Common myeloid progenitor, CD34-positive (primary cell): ENCODE data around the gene CERKL.

Experiments used
- CTCF ChIA-PET: fragments of 350-600 bp; sonication (Branson Sonifier 250); formaldehyde crosslinking; loops from one replicate; lab custom pipeline; 2021; ENCODE audit warnings: antibody characterized with exemption; lab: Charles Lee
- POLR2A ChIA-PET: fragments of 350-600 bp; sonication (Branson Sonifier 250); formaldehyde crosslinking; loops from one replicate; lab custom pipeline; 2021; ENCODE audit warnings: antibody characterized with exemption; lab: Charles Lee
- DNase-seq, 3 donors: peaks; one replicate each; pipeline versions ENCODE4 v3.0.0 to v3.0.0-alpha.2; 2013
- H3K27ac ChIP-seq, 2 experiments: 1 replicate in 1 of 2; 2 replicates in 1 of 2; pipeline ENCODE4 v1.7.0; 2013; ENCODE audit warnings: inconsistent platforms in 2 of 2, low read length in 2 of 2, mild to moderate bottlenecking in 2 of 2, low read depth in 1 of 2, moderate library complexity in 1 of 2; ENCODE audit not compliant: severe bottlenecking in 2 of 2, insufficient read depth in 1 of 2, poor library complexity in 1 of 2
- H3K27me3 ChIP-seq, 5 experiments: replicated peaks in 2 of 5; 1 replicate in 3 of 5; 2 replicates in 2 of 5; pipeline versions ENCODE4 v1.6.1 to v1.7.0; 2013; ENCODE audit warnings: low read length in 4 of 5, mild to moderate bottlenecking in 2 of 5, moderate library complexity in 2 of 5, inconsistent platforms in 1 of 5; ENCODE audit not compliant: insufficient read depth in 5 of 5, control insufficient read depth in 4 of 5
- H3K36me3 ChIP-seq, 4 experiments: 1 replicate in 2 of 4; 2 replicates in 2 of 4; pipeline versions ENCODE4 v1.6.1 to v1.7.0; 2013; ENCODE audit warnings: low read length in 3 of 4, control low read depth in 1 of 4, mild to moderate bottlenecking in 1 of 4; ENCODE audit not compliant: control insufficient read depth in 4 of 4, insufficient read depth in 4 of 4
- H3K4me1 ChIP-seq, 4 experiments: 1 replicate in 3 of 4; 2 replicates in 1 of 4; pipeline versions ENCODE4 v1.6.1 to v1.7.1; 2013; ENCODE audit warnings: low read length in 3 of 4, mild to moderate bottlenecking in 3 of 4, control low read depth in 1 of 4, inconsistent platforms in 1 of 4, moderate library complexity in 1 of 4; ENCODE audit not compliant: control insufficient read depth in 4 of 4, insufficient read depth in 4 of 4; ENCODE audit errors: control extremely low read depth in 1 of 4
- H3K4me3 ChIP-seq, 7 experiments: 1 replicate in 4 of 7; 2 replicates in 3 of 7; pipeline versions ENCODE4 v1.5.1 to v1.7.0; 2013; ENCODE audit warnings: mild to moderate bottlenecking in 7 of 7, low read length in 6 of 7, moderate library complexity in 6 of 7, inconsistent platforms in 2 of 7, low read depth in 2 of 7, control low read depth in 1 of 7; ENCODE audit not compliant: insufficient read depth in 4 of 7, control insufficient read depth in 1 of 7; ENCODE audit errors: extremely low read depth in 1 of 7
- H3K9me3 ChIP-seq, 5 experiments: 1 replicate in 4 of 5; 2 replicates in 1 of 5; pipeline versions ENCODE4 v1.6.1 to v1.7.1; 2013; ENCODE audit warnings: low read length in 4 of 5, mild to moderate bottlenecking in 2 of 5, inconsistent platforms in 1 of 5, low read depth in 1 of 5, moderate library complexity in 1 of 5; ENCODE audit not compliant: control insufficient read depth in 4 of 5, insufficient read depth in 2 of 5; ENCODE audit errors: control extremely low read depth in 1 of 5
- WGBS: methylation state at CpG from one replicate; pipeline ENCODE4 v1.1.5; 2013; ENCODE audit not compliant: insufficient coverage; 5-methylcytosine and 5-hydroxymethylcytosine counted together

CERKL gene

GRCh38 chr2:181576431-181576830 lies 80.5 kb downstream of the CERKL start:
- DNase-seq: no peak
- ChIA-PET POLR2A (no interaction called here), CTCF (interaction anchor here (0.9 to 7.7 kb wide), 2 partner anchors 8 to 138 kb away, joined by 3 to 96 read pairs; no protein-coding TSS in a partner anchor)
- H3K4me1 ChIP-seq: peaks cover 3 to 17% (median 12%) of the 10 kb centered on the region in 4 experiments
- WGBS: 100% methylated on average over 5 of the region's 5 CpGs
- no peak overlapping the region for H3K4me3 ChIP-seq
- no peaks in the 10 kb centered on the region for H3K27me3 ChIP-seq
- no peak overlapping the region for H3K27ac ChIP-seq
- H3K36me3 ChIP-seq: no peaks in the 10 kb centered on the region
- no peaks in the 10 kb centered on the region for H3K9me3 ChIP-seq

- Histone ChIP-seq H3K27ac (no peak overlapping the region), H3K36me3 (no peaks in the 10 kb centered on the region), H3K9me3 (no peaks in the 10 kb centered on the region), H3K27me3 (no peaks in the 10 kb centered on the region), H3K4me3 (no peak overlapping the region), H3K4me1 (peaks cover 3 to 17% (median 12%) of the 10 kb centered on the region in 4 experiments)
- peak in 2 of 3 donors; percentile 54 to 57 for DNase-seq
- CTCF ChIA-PET: interaction anchor here (0.8 to 7.7 kb wide), 3 partner anchors 9 to 139 kb away, joined by 3 to 96 read pairs (median 3); no protein-coding TSS in a partner anchor
- 0% methylated on average over 1 of the region's 2 CpGs for WGBS
- POLR2A ChIA-PET: no interaction called here
Measured at GRCh38 chr2:181575650-181576025, 81.3 kb downstream of the CERKL start.

GRCh38 chr2:181575024-181575649 lies 81.8 kb downstream of the CERKL start:
- H3K27me3 ChIP-seq: no peaks in the 10 kb centered on the region
- ChIA-PET CTCF (interaction anchor here (0.8 to 7.7 kb wide), 4 partner anchors 8 to 166 kb away, joined by 3 to 96 read pairs (median 3); no protein-coding TSS in a partner anchor), POLR2A (no interaction called here)
- no peak overlapping the region for H3K27ac ChIP-seq
- WGBS: 61% methylated on average over 2 of the region's 7 CpGs
- H3K9me3 ChIP-seq: no peaks in the 10 kb centered on the region
- no peaks in the 10 kb centered on the region for H3K36me3 ChIP-seq
- H3K4me3 ChIP-seq: no peak overlapping the region
- DNase-seq: no peak
- peaks cover 3 to 17% (median 12%) of the 10 kb centered on the region in 4 experiments for H3K4me1 ChIP-seq

GRCh38 chr2:181574321-181574720 lies 82.6 kb downstream of the CERKL start:
- ChIA-PET POLR2A (no interaction called here), CTCF (interaction anchor here (1.4 to 7.7 kb wide), 2 partner anchors 140 to 167 kb away, joined by 3 to 96 read pairs; no protein-coding TSS in a partner anchor)
- H3K27ac ChIP-seq: no peak overlapping the region
- no peaks in the 10 kb centered on the region for H3K27me3 ChIP-seq
- no peaks in the 10 kb centered on the region for H3K36me3 ChIP-seq
- 97% methylated on average over 5 of the region's 7 CpGs for WGBS
- no peak for DNase-seq
- peaks cover 3 to 17% (median 12%) of the 10 kb centered on the region in 4 experiments for H3K4me1 ChIP-seq
- H3K9me3 ChIP-seq: no peaks in the 10 kb centered on the region
- no peak overlapping the region for H3K4me3 ChIP-seq

GRCh38 chr2:181573140-181573736 lies 83.7 kb downstream of the CERKL start:
- POLR2A ChIA-PET: no interaction called here
- CTCF ChIA-PET: interaction anchor here (1.0 to 7.7 kb wide), 8 partner anchors 12 to 382 kb away, joined by 3 to 96 read pairs (median 4); no protein-coding TSS in a partner anchor
- H3K36me3 ChIP-seq: no peaks in the 10 kb centered on the region
- H3K9me3 ChIP-seq: no peaks in the 10 kb centered on the region
- WGBS: no CpG with 5 or more reads among the region's 4 CpGs
- no peak overlapping the region for H3K27ac ChIP-seq
- H3K4me1 ChIP-seq: peaks cover 3 to 17% (median 12%) of the 10 kb centered on the region in 4 experiments
- DNase-seq: peak; percentile 44 to 56 (median 44)
- no peak overlapping the region for H3K4me3 ChIP-seq
- no peaks in the 10 kb centered on the region for H3K27me3 ChIP-seq

- Histone ChIP-seq H3K4me1 (peaks cover 3 to 17% (median 14%) of the 10 kb centered on the region in 4 experiments), H3K36me3 (no peaks in the 10 kb centered on the region), H3K27me3 (no peaks in the 10 kb centered on the region), H3K27ac (no peak overlapping the region), H3K9me3 (no peaks in the 10 kb centered on the region), H3K4me3 (peak overlapping the region in 2 of 7 experiments; percentile 33 to 61)
- POLR2A ChIA-PET: no interaction called here
- CTCF ChIA-PET: interaction anchor here (0.5 to 7.7 kb wide), 3 partner anchors 13 to 144 kb away, joined by 3 to 96 read pairs (median 3); no protein-coding TSS in a partner anchor
- DNase-seq: peak; percentile 30 to 55 (median 45)
- 100% methylated on average over 1 of the region's 4 CpGs for WGBS
Measured at GRCh38 chr2:181570833-181571661, 85.9 kb downstream of the CERKL start.
